ENCODE measurements around the gene MGMT. TPM values are rescaled to one million over a fixed set of nuclear protein-coding genes. Genes with fewer than 3 reads are reported as not detected.

The MGMT gene
- total RNA-seq, 3 donors from 2014 or later, result 13.2 to 14.6 (median 14.4) TPM

GRCh38 chr10:129494740-129495139 is 27.7 kb downstream of the MGMT start:
- H3K4me1 Mint-ChIP-seq (ENCODE audit: low read depth), result peaks cover 14% of the 10 kb centered on the region
- H3K4me3 Mint-ChIP-seq, result no peak overlapping the region
- H3K9me3 Mint-ChIP-seq, result peaks cover 25% of the 10 kb centered on the region
- no peaks in the 10 kb centered on the region for H3K27me3 Mint-ChIP-seq (ENCODE audit: low read depth)
- ATAC-seq (no peak), DNase-seq (no peak)
- H3K36me3 Mint-ChIP-seq (ENCODE audit: insufficient read depth), result peaks cover 43% of the 10 kb centered on the region

GRCh38 chr10:129495256-129495655 is 28.2 kb downstream of the MGMT start:
- H3K9me3 Mint-ChIP-seq, result peaks cover 21% of the 10 kb centered on the region

GRCh38 chr10:129495698-129496097 is 28.7 kb downstream of the MGMT start:
- peaks cover 19% of the 10 kb centered on the region for H3K9me3 Mint-ChIP-seq
- H3K36me3 Mint-ChIP-seq (ENCODE audit: insufficient read depth), result peaks cover 45% of the 10 kb centered on the region
- no peak overlapping the region for H3K4me3 Mint-ChIP-seq
- peaks cover 14% of the 10 kb centered on the region for H3K4me1 Mint-ChIP-seq (ENCODE audit: low read depth)
- ATAC-seq, result no peak
- DNase-seq, result no peak
- no peaks in the 10 kb centered on the region for H3K27me3 Mint-ChIP-seq (ENCODE audit: low read depth)

More at GRCh38 chr10:129495256-129495655, 28.2 kb downstream of the MGMT start:
- Mint-ChIP-seq H3K36me3 (ENCODE audit: insufficient read depth) (peaks cover 43% of the 10 kb centered on the region), H3K4me1 (ENCODE audit: low read depth) (peaks cover 14% of the 10 kb centered on the region), H3K27me3 (ENCODE audit: low read depth) (no peaks in the 10 kb centered on the region), H3K4me3 (no peak overlapping the region)
- ATAC-seq (no peak), DNase-seq (no peak)

- no peak for DNase-seq
- peaks cover 9% of the 10 kb centered on the region for H3K9me3 Mint-ChIP-seq
- H3K27me3 Mint-ChIP-seq (ENCODE audit: low read depth), result no peaks in the 10 kb centered on the region
- no peak for ATAC-seq
- peaks cover 16% of the 10 kb centered on the region for H3K4me1 Mint-ChIP-seq (ENCODE audit: low read depth)
- H3K36me3 Mint-ChIP-seq (ENCODE audit: insufficient read depth), result peaks cover 48% of the 10 kb centered on the region
- H3K4me3 Mint-ChIP-seq, result no peak overlapping the region
Observed at GRCh38 chr10:129497013-129497412, 30.0 kb downstream of the MGMT start.

- ATAC-seq (no peak), DNase-seq (no peak)
- H3K9me3 Mint-ChIP-seq, result peaks cover 4% of the 10 kb centered on the region
- H3K27me3 Mint-ChIP-seq (ENCODE audit: low read depth), result no peaks in the 10 kb centered on the region
- peaks cover 5% of the 10 kb centered on the region for H3K4me1 Mint-ChIP-seq (ENCODE audit: low read depth)
- H3K4me3 Mint-ChIP-seq, result no peak overlapping the region
- peaks cover 47% of the 10 kb centered on the region for H3K36me3 Mint-ChIP-seq (ENCODE audit: insufficient read depth)
Observed at GRCh38 chr10:129498680-129499079, 31.6 kb downstream of the MGMT start.

GRCh38 chr10:129500617-129501339 is 33.7 kb downstream of the MGMT start:
- H3K4me3 Mint-ChIP-seq, result no peak overlapping the region
- DNase-seq, result no peak
- H3K27me3 Mint-ChIP-seq (ENCODE audit: low read depth), result no peaks in the 10 kb centered on the region
- no peak for ATAC-seq
- H3K36me3 Mint-ChIP-seq (ENCODE audit: insufficient read depth), result peaks cover 41% of the 10 kb centered on the region
- H3K4me1 Mint-ChIP-seq (ENCODE audit: low read depth), result peaks cover 7% of the 10 kb centered on the region
- peaks cover 7% of the 10 kb centered on the region for H3K9me3 Mint-ChIP-seq

GRCh38 chr10:129501652-129502436 is 34.8 kb downstream of the MGMT start:
- Mint-ChIP-seq H3K9me3 (peaks cover 7% of the 10 kb centered on the region), H3K4me1 (ENCODE audit: low read depth) (peaks cover 7% of the 10 kb centered on the region), H3K4me3 (no peak overlapping the region), H3K27me3 (ENCODE audit: low read depth) (no peaks in the 10 kb centered on the region), H3K36me3 (ENCODE audit: insufficient read depth) (peaks cover 36% of the 10 kb centered on the region)
- DNase-seq (no peak), ATAC-seq (no peak)

- DNase-seq, result no peak
- H3K36me3 Mint-ChIP-seq (ENCODE audit: insufficient read depth), result peaks cover 33% of the 10 kb centered on the region
- no peak overlapping the region for H3K4me3 Mint-ChIP-seq
- no peaks in the 10 kb centered on the region for H3K27me3 Mint-ChIP-seq (ENCODE audit: low read depth)
- peaks cover 7% of the 10 kb centered on the region for H3K9me3 Mint-ChIP-seq
- ATAC-seq, result no peak
- H3K4me1 Mint-ChIP-seq (ENCODE audit: low read depth), result peaks cover 7% of the 10 kb centered on the region
Observed at GRCh38 chr10:129502448-129502847, 35.4 kb downstream of the MGMT start.

GRCh38 chr10:129505500-129506075 is 38.5 kb downstream of the MGMT start:
- Mint-ChIP-seq H3K27me3 (ENCODE audit: low read depth) (no peaks in the 10 kb centered on the region), H3K9me3 (peaks cover 12% of the 10 kb centered on the region), H3K4me3 (no peak overlapping the region), H3K4me1 (ENCODE audit: low read depth) (peaks cover 10% of the 10 kb centered on the region), H3K36me3 (ENCODE audit: insufficient read depth) (peaks cover 29% of the 10 kb centered on the region)
- DNase-seq, result no peak
- no peak for ATAC-seq

- H3K36me3 Mint-ChIP-seq (ENCODE audit: insufficient read depth), result peaks cover 26% of the 10 kb centered on the region
- peaks cover 12% of the 10 kb centered on the region for H3K9me3 Mint-ChIP-seq
- H3K27me3 Mint-ChIP-seq (ENCODE audit: low read depth), result no peaks in the 10 kb centered on the region
- DNase-seq (no peak), ATAC-seq (no peak)
- peaks cover 10% of the 10 kb centered on the region for H3K4me1 Mint-ChIP-seq (ENCODE audit: low read depth)
- no peak overlapping the region for H3K4me3 Mint-ChIP-seq
Observed at GRCh38 chr10:129506101-129506797, 39.2 kb downstream of the MGMT start.

GRCh38 chr10:129507216-129507889 is 40.3 kb downstream of the MGMT start:
- no peak for ATAC-seq
- Mint-ChIP-seq H3K4me3 (no peak overlapping the region), H3K4me1 (ENCODE audit: low read depth) (peaks cover 9% of the 10 kb centered on the region), H3K36me3 (ENCODE audit: insufficient read depth) (peaks cover 17% of the 10 kb centered on the region), H3K27me3 (ENCODE audit: low read depth) (no peaks in the 10 kb centered on the region), H3K9me3 (peaks cover 12% of the 10 kb centered on the region)
- DNase-seq, result no peak

- Mint-ChIP-seq H3K36me3 (ENCODE audit: insufficient read depth) (peaks cover 14% of the 10 kb centered on the region), H3K9me3 (peaks cover 8% of the 10 kb centered on the region), H3K4me1 (ENCODE audit: low read depth) (peaks cover 17% of the 10 kb centered on the region), H3K4me3 (no peak overlapping the region), H3K27me3 (ENCODE audit: low read depth) (no peaks in the 10 kb centered on the region)
- ATAC-seq (no peak), DNase-seq (no peak)
Observed at GRCh38 chr10:129509155-129509554, 42.1 kb downstream of the MGMT start.

- no peak overlapping the region for H3K4me3 Mint-ChIP-seq
- H3K27me3 Mint-ChIP-seq (ENCODE audit: low read depth), result no peaks in the 10 kb centered on the region
- ATAC-seq (no peak), DNase-seq (no peak)
- H3K4me1 Mint-ChIP-seq (ENCODE audit: low read depth), result peaks cover 19% of the 10 kb centered on the region
- H3K36me3 Mint-ChIP-seq (ENCODE audit: insufficient read depth), result peaks cover 14% of the 10 kb centered on the region
- H3K9me3 Mint-ChIP-seq, result peaks cover 7% of the 10 kb centered on the region
Observed at GRCh38 chr10:129509835-129510234, 42.8 kb downstream of the MGMT start.

- no peak overlapping the region for H3K4me3 Mint-ChIP-seq
Observed at GRCh38 chr10:129511086-129511485, 44.0 kb downstream of the MGMT start.

More at GRCh38 chr10:129511086-129511485, 44.0 kb downstream of the MGMT start:
- Mint-ChIP-seq H3K27me3 (ENCODE audit: low read depth) (no peaks in the 10 kb centered on the region), H3K4me1 (ENCODE audit: low read depth) (peaks cover 20% of the 10 kb centered on the region), H3K36me3 (ENCODE audit: insufficient read depth) (peaks cover 14% of the 10 kb centered on the region), H3K9me3 (peaks cover 6% of the 10 kb centered on the region)
- no peak for ATAC-seq
- DNase-seq, result no peak

Measured in activated T-cell treated with anti-CD3 and anti-CD28 coated beads, Interleukin-2, amount 50 U/mL, for 4 hours (primary cell).